Measurements from ENCODE around the gene CETP. TPM values are rescaled to one million over a fixed set of nuclear protein-coding genes. Genes with fewer than 3 reads are reported as not detected.

CETP gene
- total and polyA plus RNA-seq, 9 of the 15 experiments (the other 6 are each of a cell fraction or from before 2014, with no cell fraction given) = 0.07 to 0.11 TPM; not detected in 7

GRCh38 chr16:57007530-57007929 lies 45.8 kb downstream of the CETP start:
- Histone ChIP-seq H2AFZ (ENCODE audit: low read depth, low read length) (no peak overlapping the region), H4K20me1 (replicated peaks; ENCODE audit: control insufficient read depth, insufficient read depth, low read length) (no peaks in the 10 kb centered on the region), H3K4me2 (ENCODE audit: insufficient read depth, low read length) (no peak overlapping the region), H3K4me1 (replicated peaks in 1 of 2; ENCODE audit: control insufficient read depth in 2 of 2, insufficient read depth in 2 of 2, low read length in 2 of 2) (peaks cover 0 to 3% of the 10 kb centered on the region in 2 experiments; a peak in 2 of 5 replicates), H3K36me3 (ENCODE audit: control insufficient read depth, insufficient read depth, low read length) (no peaks in the 10 kb centered on the region), H3K4me3 (no peak overlapping the region), H3K9ac (ENCODE audit: insufficient read depth in 1 of 2, low read depth in 2 of 2, low read length in 2 of 2) (no peak overlapping the region), H3K9me3 (replicated peaks; ENCODE audit: control insufficient read depth, insufficient read depth, low read depth, low read length) (no peaks in the 10 kb centered on the region), H3K79me2 (ENCODE audit: control insufficient read depth, insufficient read depth, low read length) (no peaks in the 10 kb centered on the region), H3K27me3 (ENCODE audit: control insufficient read depth in 2 of 2, insufficient read depth in 2 of 2, low read length in 2 of 2) (peaks cover 13 to 34% of the 10 kb centered on the region in 2 experiments; a peak in 3 of 5 replicates), H3K27ac (ENCODE audit: extremely low read depth, low read depth, low read length) (no peak overlapping the region), H3K9me1 (ENCODE audit: control insufficient read depth, insufficient read depth, low read length) (no peaks in the 10 kb centered on the region)
- ChIA-PET POLR2A (no interaction called here), CTCF (ENCODE audit: low intra/inter-chr PET ratio) (no interaction called here)
- no TSS peak for BruUV-seq (replicated peaks)
- intact Hi-C loops (cut with micrococcal nuclease) = no loop called here
- in situ Hi-C loops (cut with MboI) = no loop called here
- FAIRE-seq (no peak), ATAC-seq (no peak), DNase-seq (ENCODE audit: extremely low read depth in 1 of 4, low spot score in 3 of 4) (no peak)
- no peak for TF ChIP-seq CCAR2 (IDR thresholded peaks at IDR 0.05; ENCODE audit: low read depth, low read length)
- TF ChIP-seq CGGBP1 (CRISPR knock-in tag; IDR thresholded peaks at IDR 0.05) = no peak
- 0% methylated on average over 3 of the region's 3 CpGs for WGBS (ENCODE audit: insufficient coverage, low coverage, missing lambda C conversion rate)

DNA sequence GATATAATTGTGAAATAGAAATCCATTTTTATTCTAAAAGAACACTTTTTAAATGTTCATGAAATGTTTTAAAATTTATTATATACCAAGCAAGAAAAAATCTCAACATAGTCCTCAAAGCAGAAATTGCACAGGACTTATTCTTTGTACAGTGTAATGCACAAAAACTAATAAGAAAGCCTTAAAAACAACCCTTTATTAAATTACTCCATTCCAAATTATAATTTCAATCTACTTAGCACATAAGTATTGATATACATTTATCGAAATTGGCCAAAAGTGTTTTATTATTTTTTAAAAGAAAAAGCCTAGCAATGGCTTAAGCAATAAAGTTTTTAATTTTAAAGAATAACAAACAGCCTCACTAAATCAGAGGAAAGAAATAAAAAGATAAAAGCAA lies 46.7 kb downstream of the CETP start:
- Histone ChIP-seq H3K4me3 (no peak overlapping the region), H3K9me3 (replicated peaks; ENCODE audit: control insufficient read depth, insufficient read depth, low read depth, low read length) (no peaks in the 10 kb centered on the region), H4K20me1 (replicated peaks; ENCODE audit: control insufficient read depth, insufficient read depth, low read length) (no peaks in the 10 kb centered on the region), H3K4me2 (ENCODE audit: insufficient read depth, low read length) (no peak overlapping the region), H3K36me3 (ENCODE audit: control insufficient read depth, insufficient read depth, low read length) (no peaks in the 10 kb centered on the region), H3K27me3 (ENCODE audit: control insufficient read depth in 2 of 2, insufficient read depth in 2 of 2, low read length in 2 of 2) (peaks cover 12 to 25% of the 10 kb centered on the region in 2 experiments; a peak in 4 of 5 replicates), H3K9ac (ENCODE audit: insufficient read depth in 1 of 2, low read depth in 2 of 2, low read length in 2 of 2) (no peak overlapping the region), H3K79me2 (ENCODE audit: control insufficient read depth, insufficient read depth, low read length) (no peaks in the 10 kb centered on the region), H3K4me1 (replicated peaks in 1 of 2; ENCODE audit: control insufficient read depth in 2 of 2, insufficient read depth in 2 of 2, low read length in 2 of 2) (peaks cover 0 to 3% of the 10 kb centered on the region in 2 experiments; a peak in 2 of 5 replicates), H3K27ac (ENCODE audit: extremely low read depth, low read depth, low read length) (no peak overlapping the region), H2AFZ (ENCODE audit: low read depth, low read length) (no peak overlapping the region), H3K9me1 (ENCODE audit: control insufficient read depth, insufficient read depth, low read length) (no peaks in the 10 kb centered on the region)
- in situ Hi-C loops (cut with MboI) (no loop called here), intact Hi-C loops (cut with micrococcal nuclease) (no loop called here)
- CTCF ChIA-PET (ENCODE audit: low intra/inter-chr PET ratio) = no interaction called here
- FAIRE-seq (no peak), ATAC-seq (no peak), DNase-seq (ENCODE audit: extremely low read depth in 1 of 4, low spot score in 3 of 4) (no peak)
- TF ChIP-seq CBX8 (IDR thresholded peaks at IDR 0.05; ENCODE audit: borderline replicate concordance, extremely low read depth, low read depth, low read length, poor library complexity, severe bottlenecking) = peak; percentile 90
- no peak for TF ChIP-seq ZNF347 (CRISPR knock-in tag; IDR thresholded peaks at IDR 0.05; ENCODE audit: low read depth)
- POLR2A ChIA-PET = interaction anchor here (0.6 kb wide), 1 partner anchor 358 kb away, joined by 4 read pairs; no protein-coding TSS in a partner anchor
- BruUV-seq (replicated peaks) = no TSS peak
- 0% methylated on average over 1 of the region's 1 CpG for WGBS (ENCODE audit: insufficient coverage, low coverage, missing lambda C conversion rate)

All from K562 (cell line).